HAP-1 (cell line): ENCODE measurements around the gene DPPA3.
"Not testable (repeated sequence)": the region's sequence is repeated elsewhere in the genome, so short reads cannot be mapped to it uniquely, and the experiment has no call there.

ENCODE experiments used
- DNase-seq, 2 experiments: peaks; one replicate each; pipeline ENCODE4 v3.0.0-alpha.2; 2016 to 2020; ENCODE audit warnings: low spot score in 2 of 2
- H3K27me3 ChIP-seq: fragments of 250-450 bp; sonication (Bioruptor Pico); 2 replicates; pipeline ENCODE4 v1.5.1; 2020; ENCODE audit warnings: low read depth, mild to moderate bottlenecking, moderate library complexity
- H3K36me3 ChIP-seq: fragments of 250-450 bp; sonication (Bioruptor Pico); replicated peaks from 2 replicates; pipeline ENCODE4 v1.5.1; 2020; ENCODE audit warnings: mild to moderate bottlenecking
- H3K4me1 ChIP-seq: fragments of 250-450 bp; sonication (Bioruptor Pico); 2 replicates; pipeline ENCODE4 v1.5.1; 2020; ENCODE audit warnings: mild to moderate bottlenecking
- H3K4me3 ChIP-seq: fragments of 250-450 bp; sonication (Bioruptor Pico); 2 replicates; pipeline ENCODE4 v1.5.1; 2020; ENCODE audit warnings: mild to moderate bottlenecking, moderate library complexity
- H3K9me3 ChIP-seq: fragments of 250-450 bp; sonication (Bioruptor Pico); 2 replicates; pipeline ENCODE4 v1.5.1; 2020; ENCODE audit warnings: mild to moderate bottlenecking, moderate library complexity
- in situ Hi-C: fragments of 300-500 bp; cut with MboI; formaldehyde crosslinking; loops from 3 replicates; pipeline ENCODE4 v1.14.3; 2020; ENCODE audit warnings: low sequenced_read_pairs, inconsistent platforms, mixed read lengths

DPPA3 gene

DNA sequence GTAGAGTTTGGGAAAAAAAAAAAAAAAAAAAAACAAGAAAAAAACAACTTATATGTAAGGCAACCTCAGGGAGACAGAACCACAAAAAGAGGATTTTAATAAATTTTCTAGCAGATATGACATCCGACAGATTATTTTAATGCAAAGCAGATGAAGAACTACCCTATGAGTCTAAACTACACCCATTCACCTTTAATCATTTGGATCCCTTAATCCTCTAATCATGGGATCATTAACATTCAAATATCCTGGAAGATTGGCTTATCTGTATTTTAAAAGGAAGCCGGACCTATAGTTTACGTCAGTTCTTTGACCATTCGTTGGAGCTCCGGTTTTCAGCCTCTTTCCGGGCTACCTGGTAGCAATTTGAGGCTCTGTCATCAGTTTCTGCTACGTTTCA lies at the start of gene DPPA3:
Gene DPPA3 (plus strand): TSS at position 301 of the 400 bp plus-strand sequence. CDS start 138 bp downstream, outside the sequence.
- in situ Hi-C loops: no loop called here
- Histone ChIP-seq H3K9me3 (no peaks in the 10 kb centered on the region), H3K27me3 (no peaks in the 10 kb centered on the region), H3K4me1 (no peaks in the 10 kb centered on the region), H3K36me3 (no peaks in the 10 kb centered on the region), H3K4me3 (no peak within 1 kb of the TSS)
- no peak for DNase-seq

DNA sequence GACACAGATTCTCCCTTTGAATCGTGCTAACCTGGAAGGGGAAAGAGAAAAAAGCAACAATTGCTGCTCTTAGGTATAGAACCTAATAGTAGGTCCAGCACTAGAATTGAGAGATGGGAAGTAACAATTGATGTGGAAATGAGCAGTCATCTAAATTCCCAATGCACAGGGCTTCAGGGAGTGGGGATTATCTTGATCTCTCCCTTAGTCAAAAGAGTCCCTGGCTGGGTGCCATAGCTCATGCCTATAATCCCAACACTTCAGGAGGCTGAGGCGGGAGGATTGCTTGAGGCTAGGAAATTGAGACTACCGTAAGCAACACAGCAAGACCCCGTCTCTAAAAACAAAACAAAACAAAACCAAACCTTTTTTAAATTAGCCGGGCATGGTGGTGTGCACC lies 49.5 kb upstream of the DPPA3 start:
- Histone ChIP-seq H3K4me1 (no peaks in the 10 kb centered on the region), H3K9me3 (no peaks in the 10 kb centered on the region), H3K4me3 (no peak overlapping the region), H3K36me3 (no peaks in the 10 kb centered on the region), H3K27me3 (no peaks in the 10 kb centered on the region)
- in situ Hi-C loops: loop anchor here (5.0 kb wide), 1 partner anchor 146 kb away; no protein-coding TSS in a partner anchor
- peak in 1 of 2 experiments; percentile 71 for DNase-seq

DNA sequence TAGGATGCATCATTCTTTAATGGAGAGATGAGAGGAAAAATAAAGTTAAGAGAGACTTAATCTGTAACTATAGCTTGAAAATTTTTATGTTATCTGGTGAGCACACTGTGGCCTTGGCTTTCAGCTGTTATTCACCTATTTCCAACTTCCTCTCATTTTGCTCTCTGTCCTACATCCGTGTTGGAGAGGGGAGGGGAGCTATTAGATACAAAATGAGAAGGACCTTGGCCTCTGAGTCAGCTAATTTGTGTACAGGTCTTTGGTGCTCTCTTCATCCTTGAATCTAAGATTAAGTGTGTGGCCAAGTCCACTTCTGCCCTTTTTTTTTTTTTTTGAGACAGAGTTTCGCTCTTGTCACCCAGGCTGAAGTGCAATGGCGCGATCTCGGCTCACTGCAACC lies 44.6 kb upstream of the DPPA3 start:
- no peak overlapping the region for H3K4me3 ChIP-seq
- H3K27me3 ChIP-seq: no peaks in the 10 kb centered on the region
- H3K9me3 ChIP-seq: no peaks in the 10 kb centered on the region
- no peaks in the 10 kb centered on the region for H3K36me3 ChIP-seq
- in situ Hi-C loops: no loop called here
- no peak for DNase-seq
- H3K4me1 ChIP-seq: no peaks in the 10 kb centered on the region

DNA sequence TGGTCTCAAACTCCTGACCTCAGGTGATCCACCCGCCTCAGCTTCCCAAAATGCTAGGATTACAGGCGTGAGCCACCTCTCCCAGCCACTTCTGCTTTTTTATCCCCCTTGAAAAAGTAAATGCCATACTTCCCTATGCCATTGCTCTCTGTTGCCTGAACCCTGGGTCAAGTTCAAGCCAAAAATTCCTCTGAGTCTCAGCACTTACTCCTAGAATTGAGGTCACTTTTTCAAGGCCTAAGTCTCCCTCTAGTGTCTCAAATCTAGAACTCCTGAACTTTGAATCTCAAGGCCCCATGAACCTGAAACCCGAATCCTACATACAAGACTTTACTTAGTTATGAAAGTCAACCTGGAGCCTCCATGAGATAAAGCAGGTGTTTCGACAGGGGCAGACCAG lies 44.1 kb upstream of the DPPA3 start:
- no peak for DNase-seq
- in situ Hi-C loops: no loop called here

DNA sequence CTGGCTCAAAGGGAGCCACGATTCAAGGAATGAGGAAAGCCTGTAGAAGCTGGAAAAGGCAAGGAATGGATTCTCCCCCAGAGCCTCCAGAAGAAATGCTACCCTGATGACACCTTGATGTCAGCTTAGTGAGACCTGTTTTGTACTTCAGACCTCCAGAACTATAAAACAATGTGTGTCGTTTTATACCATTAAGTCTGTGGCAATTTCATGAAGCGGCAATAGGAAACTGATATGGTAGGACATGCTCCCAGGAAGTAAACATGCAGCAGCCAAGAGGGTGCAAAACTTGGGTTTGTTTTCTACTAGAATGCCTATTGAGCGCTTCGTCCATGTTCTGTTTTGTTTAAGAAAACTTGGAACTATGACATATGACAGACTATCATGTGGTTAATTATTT lies 43.1 kb upstream of the DPPA3 start:
- Histone ChIP-seq H3K36me3 (no peaks in the 10 kb centered on the region), H3K27me3 (no peaks in the 10 kb centered on the region), H3K4me1 (no peaks in the 10 kb centered on the region), H3K4me3 (no peak overlapping the region), H3K9me3 (no peaks in the 10 kb centered on the region)
- in situ Hi-C loops: no loop called here
- no peak for DNase-seq

More for the DNA sequence above, 44.1 kb upstream of the DPPA3 start:
- Histone ChIP-seq H3K4me1 (no peaks in the 10 kb centered on the region), H3K4me3 (no peak overlapping the region), H3K27me3 (no peaks in the 10 kb centered on the region), H3K9me3 (no peaks in the 10 kb centered on the region), H3K36me3 (no peaks in the 10 kb centered on the region)

DNA sequence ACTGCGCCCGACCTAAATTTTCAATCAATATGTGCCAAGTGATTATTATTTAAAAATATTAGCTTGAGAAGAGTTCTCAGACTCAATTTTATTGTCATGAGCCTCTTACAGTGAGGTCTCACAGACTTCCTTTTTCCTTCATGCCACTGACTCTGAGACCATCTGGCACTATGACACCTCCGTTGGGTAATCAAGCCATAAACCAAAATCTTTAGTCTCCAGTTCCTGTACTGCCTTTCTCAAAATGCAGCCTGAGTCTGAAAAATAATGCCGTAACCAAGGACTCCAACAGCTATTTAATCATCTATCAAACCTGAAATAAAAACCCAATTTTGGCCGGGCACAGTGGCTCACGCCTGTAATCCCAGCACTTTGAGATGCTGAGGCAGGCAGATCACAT lies 35.8 kb upstream of the DPPA3 start:
- in situ Hi-C loops, H3K27me3 ChIP-seq, H3K36me3 ChIP-seq, H3K4me3 ChIP-seq, H3K9me3 ChIP-seq, H3K4me1 ChIP-seq, DNase-seq: not testable (repeated sequence)

DNA sequence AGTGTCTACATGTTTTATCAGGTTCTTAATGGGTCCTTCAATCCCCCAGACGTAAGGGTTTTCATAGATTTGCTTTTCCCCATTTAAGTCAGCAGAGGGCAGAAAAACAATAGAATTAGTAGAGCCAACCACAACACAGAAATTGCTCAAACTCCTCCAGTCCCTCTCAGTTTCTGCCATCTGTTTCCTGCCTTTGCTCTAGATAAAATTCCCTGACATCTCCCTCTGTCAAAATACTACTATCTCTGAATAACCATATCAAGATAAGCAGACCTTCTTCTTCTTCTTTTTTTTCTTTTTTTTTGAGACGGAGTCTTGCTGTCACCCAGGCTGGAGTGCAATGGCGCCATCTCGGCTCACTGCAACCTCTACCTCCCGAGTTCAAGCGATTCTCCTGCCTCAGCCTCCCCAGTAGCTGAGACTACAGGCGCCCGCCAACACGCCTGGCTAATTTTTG lies 33.8 kb upstream of the DPPA3 start:
- H3K4me3 ChIP-seq: peak overlapping the region; percentile 8; the same call in 1 of the 2 replicates
- H3K36me3 ChIP-seq, H3K9me3 ChIP-seq, H3K27me3 ChIP-seq, H3K4me1 ChIP-seq, in situ Hi-C loops: not testable (repeated sequence)
- peak; percentile 23 to 81 for DNase-seq

DNA sequence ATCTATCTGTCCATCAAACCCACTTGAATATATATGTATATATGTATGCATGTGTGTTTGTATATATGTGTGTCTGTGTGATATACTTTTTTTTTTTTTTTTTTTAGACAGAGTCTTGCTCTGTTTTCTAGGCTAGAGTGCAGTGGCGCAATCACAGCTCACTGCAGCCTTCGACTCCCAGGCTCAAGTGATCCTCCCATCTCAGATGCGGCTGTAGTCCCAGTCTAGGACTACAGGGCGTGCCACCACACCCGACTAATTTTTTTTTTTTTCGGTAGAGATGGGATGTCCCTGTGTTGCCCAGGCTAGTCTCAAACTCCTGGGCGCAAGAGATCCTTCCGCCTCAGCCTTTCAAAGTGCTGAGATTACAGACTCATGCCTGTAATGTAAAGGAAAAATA lies 32.5 kb upstream of the DPPA3 start:
- Histone ChIP-seq H3K4me3 (no peak overlapping the region), H3K9me3 (no peaks in the 10 kb centered on the region), H3K4me1 (peaks cover 9% of the 10 kb centered on the region), H3K36me3 (no peaks in the 10 kb centered on the region), H3K27me3 (no peaks in the 10 kb centered on the region)
- no peak for DNase-seq
- in situ Hi-C loops: no loop called here

DNA sequence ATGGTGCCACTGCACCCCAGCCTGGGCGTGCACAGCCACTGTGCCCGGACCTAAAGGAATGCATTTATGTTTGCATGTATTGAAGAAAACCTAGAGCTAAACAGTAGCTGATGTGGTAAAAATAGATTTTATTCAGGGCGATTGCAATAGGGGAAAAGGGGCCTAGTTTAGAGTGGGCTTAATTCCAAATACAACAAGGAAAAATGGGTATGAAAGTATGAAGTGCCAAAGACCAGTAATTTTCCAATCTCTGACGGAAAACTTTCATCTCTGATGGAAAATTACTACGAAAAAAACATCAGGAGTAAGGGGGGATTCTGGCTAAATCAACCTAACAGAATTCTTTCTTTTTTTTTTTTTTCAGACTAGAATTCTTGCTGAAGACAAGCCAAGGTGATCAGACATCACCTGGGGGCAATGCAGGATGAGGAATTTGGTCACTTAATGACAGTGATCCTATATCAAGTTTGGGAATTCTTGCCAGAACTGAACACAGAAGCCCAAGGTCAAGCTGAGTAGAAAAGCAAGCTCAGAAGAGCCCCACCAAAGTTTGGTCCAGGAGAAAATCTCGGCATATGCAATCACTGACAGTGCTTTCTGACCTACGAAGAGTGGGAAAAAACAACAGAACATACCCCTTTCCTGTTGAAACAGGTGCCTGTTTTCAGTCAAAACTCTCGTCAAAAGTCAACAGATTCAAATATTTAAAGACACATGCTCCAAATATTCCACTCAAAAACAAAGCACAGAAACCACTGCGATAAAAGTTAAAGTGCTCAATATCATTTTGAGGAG lies 31.8 kb upstream of the DPPA3 start:
- Histone ChIP-seq H3K4me1 (peaks cover 9% of the 10 kb centered on the region), H3K36me3 (no peaks in the 10 kb centered on the region), H3K4me3 (no peak overlapping the region), H3K27me3 (no peaks in the 10 kb centered on the region), H3K9me3 (no peaks in the 10 kb centered on the region)
- in situ Hi-C loops: no loop called here
- DNase-seq: no peak

DNA sequence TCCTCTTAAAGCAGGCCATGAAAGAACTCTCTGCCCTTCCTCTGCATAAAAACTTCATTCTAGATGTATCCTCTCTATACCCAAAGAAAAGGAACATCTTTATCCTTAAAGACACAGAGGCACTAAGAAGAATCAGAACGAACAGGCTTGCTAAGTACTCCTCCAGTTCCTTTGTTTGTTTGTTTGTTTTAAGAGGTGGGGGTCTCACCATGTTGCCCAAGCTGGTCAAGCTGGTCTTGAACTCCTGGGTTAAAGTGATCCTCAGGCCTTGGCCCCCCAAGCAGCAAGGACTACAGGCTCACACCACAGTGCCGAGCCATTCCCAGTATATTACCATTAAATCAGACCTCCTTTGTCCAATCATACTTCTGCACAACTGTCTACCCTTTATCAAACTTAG lies 29.7 kb upstream of the DPPA3 start:
- Histone ChIP-seq H3K4me1 (peaks cover 9% of the 10 kb centered on the region), H3K4me3 (no peak overlapping the region), H3K36me3 (no peaks in the 10 kb centered on the region), H3K27me3 (no peaks in the 10 kb centered on the region), H3K9me3 (no peaks in the 10 kb centered on the region)
- DNase-seq: no peak
- in situ Hi-C loops: no loop called here

DNA sequence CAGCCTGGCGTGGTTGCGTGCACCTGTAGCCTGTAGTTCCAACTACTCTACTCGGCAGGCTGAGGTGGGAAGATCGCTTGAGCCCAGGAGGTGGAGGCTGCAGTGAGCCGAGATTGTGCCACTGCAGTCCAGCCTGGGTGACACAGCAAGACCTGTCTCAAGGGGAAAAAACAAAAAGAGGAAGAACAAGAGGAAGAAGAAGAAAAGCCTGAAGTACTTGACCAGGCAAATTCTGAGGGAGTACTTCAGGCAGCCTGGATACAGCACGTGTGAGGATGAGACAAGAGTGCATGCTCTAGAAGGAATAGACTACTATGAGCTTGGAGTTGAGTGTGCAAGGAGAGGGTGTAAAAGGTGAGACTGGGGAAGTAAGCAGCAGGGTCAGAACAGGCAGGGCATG lies 17.4 kb upstream of the DPPA3 start:
- Histone ChIP-seq H3K4me1 (peaks cover 9% of the 10 kb centered on the region), H3K27me3 (no peaks in the 10 kb centered on the region), H3K36me3 (no peaks in the 10 kb centered on the region), H3K4me3 (no peak overlapping the region), H3K9me3 (no peaks in the 10 kb centered on the region)
- DNase-seq: no peak
- in situ Hi-C loops: no loop called here

DNA sequence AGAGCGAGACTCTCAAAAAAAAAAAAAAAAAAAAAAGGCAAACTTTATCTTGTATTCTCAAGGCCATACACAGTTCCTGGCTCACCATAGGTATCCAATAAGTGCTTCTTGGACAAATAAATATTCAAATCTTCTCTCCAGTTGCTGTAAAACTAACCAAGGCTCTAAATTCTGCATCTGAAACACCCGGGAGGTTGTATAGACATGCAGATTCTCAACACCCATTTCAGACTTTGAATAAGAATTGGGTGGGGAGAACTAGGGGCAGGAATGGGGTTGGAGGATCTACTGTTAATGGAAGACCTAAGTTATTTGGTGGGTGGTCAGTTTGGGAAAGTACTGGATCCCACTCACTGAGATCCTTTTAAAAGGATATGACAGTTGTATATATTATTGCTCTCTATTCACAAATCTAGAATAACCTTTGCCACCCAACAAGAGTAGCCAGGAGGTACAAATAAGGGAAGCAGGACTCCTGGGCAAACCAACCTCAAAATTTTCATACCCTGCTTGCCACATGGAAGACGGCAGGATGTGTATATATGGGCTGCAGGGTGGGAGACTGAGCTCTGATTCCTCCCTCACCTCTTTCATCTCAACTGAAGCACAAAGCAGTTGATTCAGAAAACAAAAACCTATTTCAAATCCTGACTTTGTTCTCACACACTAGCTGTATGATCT lies 16.5 kb upstream of the DPPA3 start:
- H3K4me1 ChIP-seq: peaks cover 9% of the 10 kb centered on the region
- in situ Hi-C loops: no loop called here
- no peaks in the 10 kb centered on the region for H3K9me3 ChIP-seq
- no peaks in the 10 kb centered on the region for H3K36me3 ChIP-seq
- DNase-seq: peak; percentile 22 to 68
- H3K27me3 ChIP-seq: no peaks in the 10 kb centered on the region
- H3K4me3 ChIP-seq: no peak overlapping the region

DNA sequence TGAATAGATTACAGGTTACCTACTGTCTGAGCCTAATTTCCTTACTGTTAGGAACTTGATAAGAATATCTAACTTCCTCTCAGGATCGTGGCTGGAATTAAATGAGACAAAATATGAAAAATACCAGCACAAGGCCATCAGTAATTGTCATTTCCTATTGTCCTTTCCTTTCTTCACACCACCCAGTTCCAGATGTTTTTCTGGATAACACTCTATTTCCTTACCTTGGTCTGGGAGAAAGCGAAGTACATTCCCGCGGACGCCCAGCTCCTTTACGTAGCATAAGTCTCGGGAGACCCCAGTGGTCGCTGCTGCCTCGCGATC lies 16.0 kb upstream of the DPPA3 start:
- Histone ChIP-seq H3K27me3 (no peaks in the 10 kb centered on the region), H3K4me1 (peaks cover 9% of the 10 kb centered on the region), H3K4me3 (no peak overlapping the region), H3K9me3 (no peaks in the 10 kb centered on the region), H3K36me3 (no peaks in the 10 kb centered on the region)
- DNase-seq: no peak
- in situ Hi-C loops: no loop called here

DNA sequence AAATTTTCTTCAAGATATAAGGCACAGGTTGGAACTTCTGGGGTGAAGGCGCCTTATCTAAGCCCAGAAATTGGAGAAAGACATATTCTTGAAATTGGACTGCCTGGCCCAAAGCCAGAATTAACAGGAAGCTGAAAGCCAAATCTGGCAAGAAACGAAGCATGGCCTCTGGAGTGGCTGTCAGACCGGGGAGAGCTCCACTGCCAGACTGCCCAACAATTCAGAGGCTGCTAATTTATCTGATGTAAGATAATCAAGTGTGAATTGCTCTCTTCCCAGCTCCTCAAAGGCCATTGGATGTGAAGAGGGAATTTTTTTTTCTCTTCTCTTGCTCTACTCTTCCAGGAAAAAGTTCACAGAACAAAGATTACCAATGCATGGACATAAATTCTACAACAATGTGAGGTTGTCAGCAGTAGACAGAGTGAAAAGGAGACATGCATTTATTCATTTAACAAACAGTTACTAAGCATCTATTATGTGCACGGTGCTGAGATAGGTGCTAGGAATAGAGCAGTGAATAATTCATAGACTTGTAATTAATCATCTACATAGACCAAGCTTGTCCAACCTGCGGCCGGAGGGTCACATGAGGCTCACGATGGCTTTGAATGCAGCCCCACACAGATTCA lies 15.6 kb upstream of the DPPA3 start, which contains the start of gene GDF3:
Gene GDF3 (minus strand): TSS at position 210 of the 632 bp plus-strand sequence. CDS start 47 bp downstream, at position 163.
- Histone ChIP-seq H3K36me3 (no peaks in the 10 kb centered on the region), H3K9me3 (no peaks in the 10 kb centered on the region), H3K4me3 (no peak within 1 kb of the TSS), H3K4me1 (peaks cover 9% of the 10 kb centered on the region), H3K27me3 (no peaks in the 10 kb centered on the region)
- in situ Hi-C loops: no loop called here
- DNase-seq: no peak
